ENCODE measurements around the gene AP1G1. TPM values are rescaled to one million over a fixed set of nuclear protein-coding genes. Genes with fewer than 3 reads are reported as not detected.
A peak's percentile ranks its signal among the peaks of the same experiment; 100 is the strongest.
"Not testable (repeated sequence)": the region's sequence is repeated elsewhere in the genome, so short reads cannot be mapped to it uniquely, and the experiment has no call there.

AP1G1 gene
- total and polyA plus RNA-seq, 4 donors: 73.1 to 104 (median 80.0) TPM

GRCh38 chr16:71817155-71817500 is 8.5 kb upstream of the AP1G1 start:
- H3K27ac ChIP-seq (ENCODE audit: low read depth, low read length): peak overlapping the region; percentile 61
- WGBS (ENCODE audit: insufficient coverage): 56% methylated on average over 4 of the region's 10 CpGs
- not testable (repeated sequence) for H3K36me3 ChIP-seq (ENCODE audit: control insufficient read depth, insufficient read depth, low read length); H3K4me1 ChIP-seq (ENCODE audit: control insufficient read depth, insufficient read depth, low read length); DNase-seq (ENCODE audit: low read depth in 4 of 6, low spot score in 6 of 6); H3K27me3 ChIP-seq (ENCODE audit: control insufficient read depth, insufficient read depth, low read length); H3K4me3 ChIP-seq (ENCODE audit: low read depth, low read length); H3K9me3 ChIP-seq (ENCODE audit: control insufficient read depth, insufficient read depth, low read length)

GRCh38 chr16:71811261-71811803 is 2.7 kb upstream of the AP1G1 start:
- WGBS (ENCODE audit: insufficient coverage): no CpG with 5 or more reads among the region's 5 CpGs
- no peak overlapping the region for H3K27ac ChIP-seq (ENCODE audit: low read depth, low read length)
- no peak for DNase-seq (ENCODE audit: low read depth in 4 of 6, low spot score in 6 of 6)

GRCh38 chr16:71810155-71810530 is 1.5 kb upstream of the AP1G1 start:
- not testable (repeated sequence) for H3K9me3 ChIP-seq (ENCODE audit: control insufficient read depth, insufficient read depth, low read length); H3K36me3 ChIP-seq (ENCODE audit: control insufficient read depth, insufficient read depth, low read length); H3K4me3 ChIP-seq (ENCODE audit: low read depth, low read length); H3K27me3 ChIP-seq (ENCODE audit: control insufficient read depth, insufficient read depth, low read length); H3K27ac ChIP-seq (ENCODE audit: low read depth, low read length); H3K4me1 ChIP-seq (ENCODE audit: control insufficient read depth, insufficient read depth, low read length); DNase-seq (ENCODE audit: low read depth in 4 of 6, low spot score in 6 of 6)
- 91% methylated on average over 10 of the region's 11 CpGs for WGBS (ENCODE audit: insufficient coverage)

More at GRCh38 chr16:71811261-71811803, 2.7 kb upstream of the AP1G1 start:
- Histone ChIP-seq H3K36me3 (ENCODE audit: control insufficient read depth, insufficient read depth, low read length) (peaks cover 6% of the 10 kb centered on the region), H3K27me3 (ENCODE audit: control insufficient read depth, insufficient read depth, low read length) (no peaks in the 10 kb centered on the region), H3K4me3 (ENCODE audit: low read depth, low read length) (no peak overlapping the region), H3K4me1 (ENCODE audit: control insufficient read depth, insufficient read depth, low read length) (peaks cover 6% of the 10 kb centered on the region), H3K9me3 (ENCODE audit: control insufficient read depth, insufficient read depth, low read length) (no peaks in the 10 kb centered on the region)

GRCh38 chr16:71807905-71808592 is 585 bp downstream of the AP1G1 start:
- Histone ChIP-seq H3K36me3 (ENCODE audit: control insufficient read depth, insufficient read depth, low read length) (peaks cover 19% of the 10 kb centered on the region), H3K27me3 (ENCODE audit: control insufficient read depth, insufficient read depth, low read length) (no peaks in the 10 kb centered on the region), H3K4me3 (ENCODE audit: low read depth, low read length) (peak overlapping the region; percentile 99), H3K4me1 (ENCODE audit: control insufficient read depth, insufficient read depth, low read length) (peaks cover 6% of the 10 kb centered on the region), H3K27ac (ENCODE audit: low read depth, low read length) (peak overlapping the region; percentile 98), H3K9me3 (ENCODE audit: control insufficient read depth, insufficient read depth, low read length) (no peaks in the 10 kb centered on the region)
- 0% methylated on average over 35 of the region's 44 CpGs for WGBS (ENCODE audit: insufficient coverage)
- peak in 3 of 6 donors; percentile 3 to 13 (median 10) for DNase-seq (ENCODE audit: low read depth in 4 of 6, low spot score in 6 of 6)

GRCh38 chr16:71803305-71803690 is 5.3 kb downstream of the AP1G1 start:
- Histone ChIP-seq H3K4me3 (ENCODE audit: low read depth, low read length) (no peak overlapping the region), H3K27me3 (ENCODE audit: control insufficient read depth, insufficient read depth, low read length) (no peaks in the 10 kb centered on the region), H3K4me1 (ENCODE audit: control insufficient read depth, insufficient read depth, low read length) (peaks cover 6% of the 10 kb centered on the region), H3K36me3 (ENCODE audit: control insufficient read depth, insufficient read depth, low read length) (peaks cover 44% of the 10 kb centered on the region), H3K9me3 (ENCODE audit: control insufficient read depth, insufficient read depth, low read length) (no peaks in the 10 kb centered on the region), H3K27ac (ENCODE audit: low read depth, low read length) (no peak overlapping the region)
- no CpG with 5 or more reads among the region's 1 CpG for WGBS (ENCODE audit: insufficient coverage)
- no peak for DNase-seq (ENCODE audit: low read depth in 4 of 6, low spot score in 6 of 6)

- WGBS (ENCODE audit: insufficient coverage): no CpG with 5 or more reads among the region's 2 CpGs
- DNase-seq (ENCODE audit: low read depth in 4 of 6, low spot score in 6 of 6): no peak
- Histone ChIP-seq H3K4me3 (ENCODE audit: low read depth, low read length) (no peak overlapping the region), H3K27me3 (ENCODE audit: control insufficient read depth, insufficient read depth, low read length) (no peaks in the 10 kb centered on the region), H3K9me3 (ENCODE audit: control insufficient read depth, insufficient read depth, low read length) (no peaks in the 10 kb centered on the region), H3K4me1 (ENCODE audit: control insufficient read depth, insufficient read depth, low read length) (peaks cover 2% of the 10 kb centered on the region), H3K36me3 (ENCODE audit: control insufficient read depth, insufficient read depth, low read length) (peaks cover 28% of the 10 kb centered on the region), H3K27ac (ENCODE audit: low read depth, low read length) (no peak overlapping the region)
These were observed 12.0 kb downstream of the AP1G1 start for GRCh38 chr16:71796501-71797097.

GRCh38 chr16:71794943-71795342 is 13.7 kb downstream of the AP1G1 start:
- H3K36me3 ChIP-seq (ENCODE audit: control insufficient read depth, insufficient read depth, low read length): peaks cover 15% of the 10 kb centered on the region
- 70% methylated on average over 1 of the region's 1 CpG for WGBS (ENCODE audit: insufficient coverage)
- H3K27me3 ChIP-seq (ENCODE audit: control insufficient read depth, insufficient read depth, low read length): no peaks in the 10 kb centered on the region
- no peak overlapping the region for H3K4me3 ChIP-seq (ENCODE audit: low read depth, low read length)
- no peaks in the 10 kb centered on the region for H3K9me3 ChIP-seq (ENCODE audit: control insufficient read depth, insufficient read depth, low read length)
- no peak for DNase-seq (ENCODE audit: low read depth in 4 of 6, low spot score in 6 of 6)
- peaks cover 2% of the 10 kb centered on the region for H3K4me1 ChIP-seq (ENCODE audit: control insufficient read depth, insufficient read depth, low read length)
- no peak overlapping the region for H3K27ac ChIP-seq (ENCODE audit: low read depth, low read length)

- WGBS (ENCODE audit: insufficient coverage): no CpG with 5 or more reads among the region's 1 CpG
- H3K27ac ChIP-seq (ENCODE audit: low read depth, low read length): no peak overlapping the region
- no peaks in the 10 kb centered on the region for H3K9me3 ChIP-seq (ENCODE audit: control insufficient read depth, insufficient read depth, low read length)
- no peak overlapping the region for H3K4me3 ChIP-seq (ENCODE audit: low read depth, low read length)
- no peak for DNase-seq (ENCODE audit: low read depth in 4 of 6, low spot score in 6 of 6)
- peaks cover 2% of the 10 kb centered on the region for H3K4me1 ChIP-seq (ENCODE audit: control insufficient read depth, insufficient read depth, low read length)
- H3K27me3 ChIP-seq (ENCODE audit: control insufficient read depth, insufficient read depth, low read length): no peaks in the 10 kb centered on the region
- peaks cover 11% of the 10 kb centered on the region for H3K36me3 ChIP-seq (ENCODE audit: control insufficient read depth, insufficient read depth, low read length)
These were observed 14.6 kb downstream of the AP1G1 start for GRCh38 chr16:71794018-71794417.

- H3K9me3 ChIP-seq (ENCODE audit: control insufficient read depth, insufficient read depth, low read length): no peaks in the 10 kb centered on the region
- no peak overlapping the region for H3K27ac ChIP-seq (ENCODE audit: low read depth, low read length)
- WGBS (ENCODE audit: insufficient coverage): 92% methylated on average over 2 of the region's 3 CpGs
- no peak for DNase-seq (ENCODE audit: low read depth in 4 of 6, low spot score in 6 of 6)
- peaks cover 2% of the 10 kb centered on the region for H3K4me1 ChIP-seq (ENCODE audit: control insufficient read depth, insufficient read depth, low read length)
- no peaks in the 10 kb centered on the region for H3K27me3 ChIP-seq (ENCODE audit: control insufficient read depth, insufficient read depth, low read length)
- H3K36me3 ChIP-seq (ENCODE audit: control insufficient read depth, insufficient read depth, low read length): peaks cover 12% of the 10 kb centered on the region
- no peak overlapping the region for H3K4me3 ChIP-seq (ENCODE audit: low read depth, low read length)
These were observed 16.5 kb downstream of the AP1G1 start for GRCh38 chr16:71792176-71792575.

GRCh38 chr16:71790329-71790728 is 18.3 kb downstream of the AP1G1 start:
- not testable (repeated sequence) for H3K27ac ChIP-seq (ENCODE audit: low read depth, low read length); H3K9me3 ChIP-seq (ENCODE audit: control insufficient read depth, insufficient read depth, low read length); H3K4me3 ChIP-seq (ENCODE audit: low read depth, low read length); H3K27me3 ChIP-seq (ENCODE audit: control insufficient read depth, insufficient read depth, low read length); H3K4me1 ChIP-seq (ENCODE audit: control insufficient read depth, insufficient read depth, low read length); DNase-seq (ENCODE audit: low read depth in 4 of 6, low spot score in 6 of 6)
- H3K36me3 ChIP-seq (ENCODE audit: control insufficient read depth, insufficient read depth, low read length): peaks cover 18% of the 10 kb centered on the region
- no CpG with 5 or more reads among the region's 3 CpGs for WGBS (ENCODE audit: insufficient coverage)

All from spinal cord (tissue), 10 donors.